Right atrium auricular region (tissue), 2 donors: ENCODE measurements around the gene F2RL1. TPM values are rescaled to one million over a fixed set of nuclear protein-coding genes. Genes with fewer than 3 reads are reported as not detected.
"Not testable (repeated sequence)": the region's sequence is repeated elsewhere in the genome, so short reads cannot be mapped to it uniquely, and the experiment has no call there.

ENCODE experiments used
- DNase-seq: peaks from one replicate; pipeline ENCODE4 v3.0.0-alpha.2; 2019; ENCODE audit warnings: low spot score
- H3K27ac ChIP-seq, 2 donors: fragments of 200-600 bp; sonication (generic); 1 replicate in 1 of 2; 2 replicates in 1 of 2; pipeline ENCODE4 v1.5.1; 2016 to 2019
- H3K27me3 ChIP-seq, 2 donors: fragments of 200-600 bp; sonication (generic); one replicate each; pipeline versions ENCODE4 v1.5.1 to v1.6.0; 2017 to 2019
- H3K36me3 ChIP-seq: fragments of 200-600 bp; sonication (generic); one replicate; pipeline ENCODE4 v1.5.1; 2016
- H3K4me1 ChIP-seq, 2 donors: fragments of 200-600 bp; sonication (generic); one replicate each; pipeline versions ENCODE4 v1.5.1 to v1.6.0; 2017 to 2019
- H3K4me3 ChIP-seq, 2 donors: fragments of 200-600 bp; sonication (generic); 1 replicate in 1 of 2; 2 replicates in 1 of 2; pipeline ENCODE4 v1.5.1; 2017 to 2019; ENCODE audit warnings: mild to moderate bottlenecking in 1 of 2, moderate library complexity in 1 of 2
- H3K9me3 ChIP-seq, 2 donors: fragments of 200-600 bp; sonication (generic); one replicate each; pipeline ENCODE4 v1.5.1; 2019
- total RNA-seq, 2 donors: library from RNA; depleted of rRNA; stranded (reverse); fragments of >200 nt; gene quantifications; one replicate each; pipeline ENCODE4 v1.1.0, GENCODE V29; 2016
- TF ChIP-seq, protein P1 (sequence below), 2 donors: fragments of 200-600 bp; sonication (generic); IDR thresholded peaks; one replicate each; pipeline ENCODE4 v1.5.1; 2019; ENCODE audit warnings: antibody characterized with exemption in 2 of 2

Gene F2RL1
- total RNA-seq, 2 donors from 2014 or later: 3.1 to 10.6 TPM

DNA sequence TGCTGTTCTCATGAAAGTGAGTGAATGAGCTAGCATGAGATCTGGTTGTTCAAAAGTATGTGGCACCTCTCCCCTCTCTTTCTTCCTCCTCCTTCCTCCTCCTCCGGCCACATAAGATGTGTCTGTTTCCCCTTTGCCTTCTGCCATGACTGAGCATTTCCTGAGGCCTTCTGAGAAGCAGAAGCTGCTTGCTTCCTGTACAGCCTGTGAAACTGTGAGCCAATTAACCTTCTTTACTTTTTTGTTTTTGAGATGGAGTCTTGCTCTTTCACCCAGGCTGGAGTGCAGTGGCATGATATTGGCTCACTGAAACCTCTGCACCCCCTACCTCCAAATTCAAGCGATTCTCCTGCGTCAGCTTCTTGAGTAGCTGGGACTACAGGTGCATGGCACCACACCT is 37.1 kb downstream of the F2RL1 start:
- Histone ChIP-seq H3K36me3 (no peaks in the 10 kb centered on the region), H3K27me3 (no peaks in the 10 kb centered on the region), H3K9me3 (no peaks in the 10 kb centered on the region), H3K4me1 (peaks cover 0 to 14% of the 10 kb centered on the region in 2 donors), H3K4me3 (no peak overlapping the region), H3K27ac (peak overlapping the region in 1 of 2 donors; percentile 22)
- TF ChIP-seq, protein P1, sequence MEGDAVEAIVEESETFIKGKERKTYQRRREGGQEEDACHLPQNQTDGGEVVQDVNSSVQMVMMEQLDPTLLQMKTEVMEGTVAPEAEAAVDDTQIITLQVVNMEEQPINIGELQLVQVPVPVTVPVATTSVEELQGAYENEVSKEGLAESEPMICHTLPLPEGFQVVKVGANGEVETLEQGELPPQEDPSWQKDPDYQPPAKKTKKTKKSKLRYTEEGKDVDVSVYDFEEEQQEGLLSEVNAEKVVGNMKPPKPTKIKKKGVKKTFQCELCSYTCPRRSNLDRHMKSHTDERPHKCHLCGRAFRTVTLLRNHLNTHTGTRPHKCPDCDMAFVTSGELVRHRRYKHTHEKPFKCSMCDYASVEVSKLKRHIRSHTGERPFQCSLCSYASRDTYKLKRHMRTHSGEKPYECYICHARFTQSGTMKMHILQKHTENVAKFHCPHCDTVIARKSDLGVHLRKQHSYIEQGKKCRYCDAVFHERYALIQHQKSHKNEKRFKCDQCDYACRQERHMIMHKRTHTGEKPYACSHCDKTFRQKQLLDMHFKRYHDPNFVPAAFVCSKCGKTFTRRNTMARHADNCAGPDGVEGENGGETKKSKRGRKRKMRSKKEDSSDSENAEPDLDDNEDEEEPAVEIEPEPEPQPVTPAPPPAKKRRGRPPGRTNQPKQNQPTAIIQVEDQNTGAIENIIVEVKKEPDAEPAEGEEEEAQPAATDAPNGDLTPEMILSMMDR (IDR thresholded peaks at IDR 0.05): no peak
- DNase-seq: no peak

DNA sequence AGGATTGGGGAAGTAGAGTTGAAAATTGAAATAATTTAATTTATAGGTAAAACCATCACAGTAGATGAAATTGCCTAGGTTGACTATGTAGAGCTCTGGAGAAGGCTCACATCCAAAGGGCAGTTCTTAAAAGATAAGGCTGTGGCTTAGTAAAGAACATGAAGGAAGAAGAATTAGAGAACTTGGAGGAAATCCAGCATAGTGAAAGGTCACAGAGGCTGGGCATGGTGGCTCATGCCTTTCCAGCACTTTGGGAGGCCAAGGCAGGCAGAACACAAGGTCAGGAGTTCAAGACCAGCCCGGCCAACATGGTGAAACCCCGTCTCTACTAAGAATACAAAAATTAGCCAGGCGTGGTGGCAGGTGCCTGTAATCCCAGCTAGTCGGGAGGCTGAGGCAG is 38.0 kb downstream of the F2RL1 start:
- H3K4me1 ChIP-seq: peaks cover 0 to 15% of the 10 kb centered on the region in 2 donors
- DNase-seq, H3K27ac ChIP-seq, H3K4me3 ChIP-seq, H3K27me3 ChIP-seq, H3K36me3 ChIP-seq, H3K9me3 ChIP-seq: not testable (repeated sequence)

DNA sequence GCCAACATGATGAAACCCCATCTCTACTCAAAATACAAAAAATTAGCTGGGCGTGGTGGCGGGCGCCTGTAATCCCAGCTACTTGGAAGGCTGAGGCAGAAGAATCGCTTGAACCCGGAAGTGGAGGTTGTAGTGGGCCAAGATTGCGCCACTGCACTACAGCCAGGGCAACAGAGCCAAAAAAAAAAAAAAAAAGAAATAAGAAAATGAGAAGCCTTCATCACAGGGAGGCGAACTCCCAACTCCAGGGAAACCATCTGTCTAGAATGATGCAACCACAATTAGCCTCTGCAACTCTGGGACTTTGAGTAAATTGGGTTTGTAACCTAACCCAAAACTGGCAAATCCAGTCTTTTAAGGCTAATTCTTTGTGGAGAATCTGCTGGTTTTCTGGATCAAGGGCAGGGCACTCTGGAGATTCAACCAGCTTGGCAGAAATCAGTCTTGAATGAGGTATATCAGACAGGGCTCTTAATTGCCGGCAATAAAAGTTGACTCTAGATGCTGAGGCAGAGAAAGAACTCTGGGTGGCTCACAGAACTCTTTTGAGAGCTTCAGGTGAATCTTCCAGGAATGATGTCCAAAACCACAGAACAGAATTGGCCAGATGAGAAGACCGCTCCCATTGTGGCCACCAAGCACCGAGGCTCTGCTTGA is 40.9 kb downstream of the F2RL1 start:
- no peaks in the 10 kb centered on the region for H3K36me3 ChIP-seq
- H3K4me3 ChIP-seq: no peak overlapping the region
- TF ChIP-seq, protein P1 (IDR thresholded peaks at IDR 0.05): no peak
- H3K4me1 ChIP-seq: peaks cover 0 to 6% of the 10 kb centered on the region in 2 donors
- DNase-seq: no peak
- H3K27ac ChIP-seq: no peak overlapping the region
- H3K27me3 ChIP-seq: no peaks in the 10 kb centered on the region
- no peaks in the 10 kb centered on the region for H3K9me3 ChIP-seq

DNA sequence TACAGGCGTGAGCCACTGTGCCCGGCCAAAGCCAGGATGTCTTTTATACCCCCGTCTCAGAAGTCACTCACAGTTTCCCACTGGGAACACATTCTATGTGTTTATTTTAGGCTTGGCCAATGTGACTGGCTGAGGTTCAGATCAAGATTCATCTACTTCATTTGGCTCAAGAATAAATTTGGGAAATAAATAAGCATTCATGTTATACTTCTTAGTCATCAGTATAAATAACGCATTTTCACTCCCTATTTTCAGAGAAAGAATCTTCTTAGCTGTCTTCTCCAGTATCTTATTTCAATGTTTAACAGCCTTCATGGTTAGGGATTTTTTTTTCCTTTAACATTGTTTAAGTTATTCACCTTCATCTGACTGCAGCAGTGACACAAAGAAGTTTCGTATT is 42.8 kb downstream of the F2RL1 start:
- DNase-seq: no peak
- Histone ChIP-seq H3K27ac (no peak overlapping the region), H3K4me1 (peaks cover 0 to 6% of the 10 kb centered on the region in 2 donors), H3K27me3 (no peaks in the 10 kb centered on the region), H3K36me3 (no peaks in the 10 kb centered on the region), H3K9me3 (no peaks in the 10 kb centered on the region), H3K4me3 (no peak overlapping the region)
- TF ChIP-seq, protein P1 (IDR thresholded peaks at IDR 0.05): no peak

DNA sequence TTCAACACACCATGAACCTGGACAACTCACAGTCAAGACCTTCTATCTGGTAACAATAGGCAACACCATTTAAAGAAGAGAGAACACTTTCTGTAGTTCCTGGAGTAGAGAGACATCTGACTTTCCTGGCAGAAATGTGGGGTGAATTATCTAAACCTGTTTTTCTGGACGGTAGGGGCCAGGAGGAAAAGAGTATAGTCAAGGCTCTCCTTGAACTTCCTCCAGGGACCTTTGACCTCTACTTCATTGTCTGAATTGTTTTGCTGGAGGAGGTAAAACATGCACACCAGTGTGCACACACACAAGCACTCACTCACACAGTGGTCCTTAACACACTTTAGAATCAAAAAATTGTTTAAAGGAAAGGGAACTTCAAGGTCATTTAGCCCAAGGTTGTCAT is 44.2 kb downstream of the F2RL1 start:
- Histone ChIP-seq H3K4me3 (no peak overlapping the region), H3K36me3 (no peaks in the 10 kb centered on the region), H3K9me3 (no peaks in the 10 kb centered on the region), H3K27me3 (no peaks in the 10 kb centered on the region), H3K4me1 (peaks cover 0 to 6% of the 10 kb centered on the region in 2 donors), H3K27ac (no peak overlapping the region)
- DNase-seq: no peak
- TF ChIP-seq, protein P1 (IDR thresholded peaks at IDR 0.05): no peak

DNA sequence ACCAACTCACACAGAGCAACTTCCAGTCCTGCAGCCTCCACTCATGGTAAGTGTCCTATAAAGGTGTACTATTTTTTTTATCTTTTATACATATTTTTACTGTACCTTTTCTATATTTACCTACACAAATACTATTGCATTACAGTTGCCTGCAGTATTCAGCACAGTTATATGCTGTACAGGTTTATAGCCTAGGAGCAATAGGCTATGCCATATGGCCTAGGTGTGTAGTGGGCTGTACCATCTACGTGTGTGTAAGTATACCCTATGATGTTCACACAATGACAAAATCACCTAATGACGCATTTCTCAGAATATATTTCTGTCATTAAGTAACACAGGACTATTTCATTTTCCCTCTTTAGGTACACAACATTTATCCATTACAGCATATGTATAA is 47.7 kb downstream of the F2RL1 start:
- H3K27me3 ChIP-seq: no peaks in the 10 kb centered on the region
- DNase-seq: no peak
- no peak overlapping the region for H3K4me3 ChIP-seq
- H3K4me1 ChIP-seq: peaks cover 0 to 2% of the 10 kb centered on the region in 2 donors
- TF ChIP-seq, protein P1 (IDR thresholded peaks at IDR 0.05): no peak
- no peaks in the 10 kb centered on the region for H3K9me3 ChIP-seq
- no peak overlapping the region for H3K27ac ChIP-seq
- H3K36me3 ChIP-seq: no peaks in the 10 kb centered on the region
